Duodenal mucosa (tissue), 2 donors: Measurements from ENCODE around the gene ZSCAN30.

ENCODE experiments used
- H3K27ac ChIP-seq: one replicate; pipeline ENCODE4 v1.7.0; 2013; ENCODE audit warnings: low read depth, low read length
- H3K27me3 ChIP-seq, 2 donors: one replicate each; pipeline ENCODE4 v1.7.0; 2013; ENCODE audit warnings: low read length in 2 of 2, control low read depth in 1 of 2; ENCODE audit not compliant: insufficient read depth in 2 of 2, control insufficient read depth in 1 of 2
- H3K36me3 ChIP-seq, 2 donors: one replicate each; pipeline ENCODE4 v1.7.0; 2013; ENCODE audit warnings: low read length in 2 of 2, control low read depth in 1 of 2; ENCODE audit not compliant: insufficient read depth in 2 of 2, control insufficient read depth in 1 of 2
- H3K4me1 ChIP-seq, 2 donors: one replicate each; pipeline ENCODE4 v1.7.0; 2013; ENCODE audit warnings: low read length in 2 of 2, control low read depth in 1 of 2; ENCODE audit not compliant: insufficient read depth in 2 of 2, control insufficient read depth in 1 of 2
- H3K4me3 ChIP-seq, 2 donors: one replicate each; pipeline ENCODE4 v1.7.0; 2013; ENCODE audit warnings: low read length in 2 of 2, low read depth in 1 of 2
- H3K9ac ChIP-seq, 2 donors: one replicate each; pipeline ENCODE4 v1.7.0; 2013; ENCODE audit warnings: low read length in 2 of 2, low read depth in 1 of 2
- H3K9me3 ChIP-seq, 2 donors: one replicate each; pipeline ENCODE4 v1.7.0; 2013; ENCODE audit warnings: low read length in 2 of 2, control low read depth in 1 of 2; ENCODE audit not compliant: control insufficient read depth in 1 of 2

ZSCAN30 gene

DNA sequence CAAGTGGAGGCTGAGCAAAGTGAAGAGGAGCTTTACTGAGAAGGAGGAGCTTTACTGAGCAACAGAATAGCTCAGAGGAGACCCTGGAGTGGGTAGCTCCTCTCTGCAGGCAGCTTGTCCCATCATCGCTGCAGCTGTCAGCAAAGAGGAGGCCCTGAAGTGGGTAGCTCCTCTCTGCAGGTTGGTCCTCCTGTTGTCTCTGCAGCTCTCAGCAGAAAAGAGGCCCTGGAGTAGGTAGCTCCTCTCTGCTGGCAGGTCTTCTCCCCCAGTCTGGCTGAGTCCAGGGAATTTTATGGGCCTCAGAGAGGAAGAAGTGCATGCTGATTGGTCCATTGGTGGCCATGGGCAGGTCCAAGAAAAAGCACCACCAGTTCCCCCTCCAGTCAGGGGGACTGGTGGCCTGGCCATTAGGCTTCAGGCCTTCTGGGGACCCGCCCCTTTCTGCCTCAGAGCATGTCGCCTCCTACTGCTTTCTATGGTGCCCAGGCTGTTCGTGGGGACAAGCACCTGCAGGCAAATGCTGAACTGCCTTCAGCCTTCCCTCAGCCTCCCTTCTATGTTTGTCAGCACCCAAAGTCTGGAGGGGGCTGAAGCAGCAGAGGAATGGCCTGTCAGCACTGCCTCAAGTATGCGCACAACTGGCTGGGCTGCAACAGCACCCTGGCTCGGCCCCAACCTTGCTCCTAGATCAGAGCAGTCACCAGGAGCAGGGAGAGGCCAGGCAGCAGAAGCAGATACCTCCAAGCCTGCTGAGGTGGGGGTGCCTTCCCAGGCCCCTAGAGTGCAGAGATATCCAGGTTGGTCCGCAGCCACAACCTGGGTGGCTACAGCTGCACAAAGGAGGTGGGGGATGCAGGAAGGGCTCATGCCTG is 5.9 kb downstream of the ZSCAN30 start:
- no peaks in the 10 kb centered on the region for H3K27me3 ChIP-seq
- no peak overlapping the region for H3K27ac ChIP-seq
- H3K9ac ChIP-seq = no peak overlapping the region
- peaks cover 1 to 2% of the 10 kb centered on the region in 2 donors for H3K4me1 ChIP-seq
- H3K36me3 ChIP-seq = peaks cover 0 to 7% of the 10 kb centered on the region in 2 donors
- no peak overlapping the region for H3K4me3 ChIP-seq
- H3K9me3 ChIP-seq = peaks cover 2 to 4% of the 10 kb centered on the region in 2 donors

DNA sequence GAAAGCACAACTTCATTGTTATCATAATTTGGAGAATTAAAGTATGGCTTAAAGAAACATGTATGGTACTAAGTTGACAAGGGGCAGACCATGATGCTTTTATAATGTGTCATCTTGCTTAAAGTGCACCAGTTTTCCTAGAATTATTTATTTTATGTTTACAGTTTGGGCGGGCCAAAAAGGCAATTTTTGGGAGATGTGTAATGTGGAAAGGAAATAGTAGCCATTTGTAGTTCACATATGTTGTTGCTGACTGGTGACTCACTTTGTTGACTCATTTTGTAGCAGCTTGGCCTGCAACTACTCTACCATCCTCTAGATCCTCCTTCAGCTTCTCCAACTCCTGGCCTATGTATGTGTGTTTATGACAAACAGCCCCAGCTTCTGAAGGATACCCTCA is 7.7 kb downstream of the ZSCAN30 start:
- Histone ChIP-seq H3K9me3 (peaks cover 5 to 9% of the 10 kb centered on the region in 2 donors), H3K36me3 (peaks cover 0 to 7% of the 10 kb centered on the region in 2 donors), H3K4me1 (no peaks in the 10 kb centered on the region), H3K27ac (no peak overlapping the region), H3K4me3 (no peak overlapping the region), H3K9ac (no peak overlapping the region), H3K27me3 (no peaks in the 10 kb centered on the region)

DNA sequence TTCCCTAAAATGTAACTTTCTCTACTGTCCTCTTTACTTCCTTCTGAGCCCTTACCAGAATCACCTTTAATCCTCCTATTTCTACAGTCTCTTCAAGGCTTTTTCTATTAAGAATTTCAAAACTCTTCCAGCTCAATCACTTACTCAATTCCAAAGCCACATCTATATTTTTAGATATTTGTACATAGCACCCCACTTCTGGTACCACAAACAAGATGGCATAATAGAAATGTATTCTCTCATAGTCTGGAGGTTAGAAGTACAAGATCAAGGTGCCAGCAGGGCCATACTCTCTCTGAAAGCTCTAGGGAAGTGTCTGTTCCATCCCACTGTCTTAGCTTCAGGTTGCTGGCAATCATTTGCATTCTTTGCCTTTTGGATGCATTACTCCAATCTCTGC is 11.1 kb downstream of the ZSCAN30 start:
- H3K4me1 ChIP-seq = no peaks in the 10 kb centered on the region
- no peak overlapping the region for H3K27ac ChIP-seq
- H3K9ac ChIP-seq = no peak overlapping the region
- H3K36me3 ChIP-seq = peaks cover 0 to 7% of the 10 kb centered on the region in 2 donors
- H3K9me3 ChIP-seq = peaks cover 3 to 8% of the 10 kb centered on the region in 2 donors
- H3K27me3 ChIP-seq = no peaks in the 10 kb centered on the region
- H3K4me3 ChIP-seq = no peak overlapping the region

DNA sequence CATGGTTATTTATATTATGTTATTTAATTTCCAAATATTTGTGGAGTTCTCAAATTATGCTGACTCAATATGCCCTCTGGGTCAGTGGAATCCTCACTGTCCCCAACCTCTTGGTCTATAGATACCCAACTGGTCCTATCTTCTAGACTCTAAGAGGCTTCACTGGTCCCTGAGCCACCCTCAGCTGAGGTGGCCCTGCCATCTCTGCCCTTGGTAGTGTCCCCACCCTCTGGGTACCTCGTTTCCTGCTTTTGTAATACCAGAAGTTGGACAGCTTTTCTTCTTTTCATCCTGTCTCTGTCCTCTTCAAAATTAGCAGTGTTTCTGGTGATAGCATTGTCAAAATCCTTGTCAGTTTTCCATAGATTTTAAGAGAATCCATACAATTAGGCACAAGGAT is 11.9 kb downstream of the ZSCAN30 start:
- Histone ChIP-seq H3K4me1 (no peaks in the 10 kb centered on the region), H3K36me3 (peaks cover 0 to under 1% of the 10 kb centered on the region in 2 donors), H3K9me3 (peaks cover 3 to 5% of the 10 kb centered on the region in 2 donors)

DNA sequence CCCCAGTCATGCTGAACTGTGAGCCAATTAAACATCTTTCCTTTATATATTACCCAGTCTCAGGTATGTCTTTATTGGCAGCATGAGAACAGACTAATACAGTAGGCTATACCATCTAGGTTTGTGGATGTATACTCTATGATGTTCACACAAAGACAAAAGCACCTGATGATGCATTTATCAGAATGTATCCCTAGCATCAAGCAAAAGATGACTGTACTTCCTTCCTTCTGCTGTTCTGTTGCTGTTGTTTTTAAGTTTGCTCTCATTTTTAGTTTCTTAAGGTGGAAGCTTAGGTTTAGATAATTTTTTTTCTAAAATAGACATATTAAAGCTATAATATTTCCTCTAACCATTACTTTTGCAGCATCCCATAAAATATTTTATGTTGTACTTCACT is 12.4 kb downstream of the ZSCAN30 start:
- H3K4me1 ChIP-seq = no peaks in the 10 kb centered on the region
- no peaks in the 10 kb centered on the region for H3K27me3 ChIP-seq
- no peaks in the 10 kb centered on the region for H3K36me3 ChIP-seq
- no peak overlapping the region for H3K27ac ChIP-seq
- no peak overlapping the region for H3K9ac ChIP-seq
- no peak overlapping the region for H3K4me3 ChIP-seq
- H3K9me3 ChIP-seq = peaks cover 3 to 5% of the 10 kb centered on the region in 2 donors

More for the DNA sequence above, 11.9 kb downstream of the ZSCAN30 start:
- no peak overlapping the region for H3K27ac ChIP-seq
- no peak overlapping the region for H3K9ac ChIP-seq
- H3K27me3 ChIP-seq = no peaks in the 10 kb centered on the region
- no peak overlapping the region for H3K4me3 ChIP-seq

DNA sequence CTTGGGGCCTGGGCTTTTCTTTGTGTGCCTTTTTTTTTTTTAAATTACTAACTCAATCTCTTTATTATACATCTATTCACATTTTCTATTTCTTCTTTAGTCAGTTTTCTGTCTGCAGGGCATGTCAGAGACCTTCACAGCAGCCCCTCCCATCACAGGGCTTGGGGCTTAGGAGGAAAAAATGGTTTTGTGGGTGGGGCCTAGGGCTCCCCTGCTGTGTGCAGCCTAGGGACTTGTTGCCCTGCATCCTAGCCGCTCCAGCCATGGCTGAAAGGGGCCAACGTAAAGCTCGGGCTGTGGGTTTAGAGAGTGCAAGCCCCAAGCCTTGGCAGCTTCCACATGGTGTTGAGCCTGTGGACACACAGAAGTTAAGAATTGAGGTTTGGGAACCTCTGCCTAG is 13.8 kb downstream of the ZSCAN30 start:
- Histone ChIP-seq H3K9ac (no peak overlapping the region), H3K4me1 (no peaks in the 10 kb centered on the region), H3K4me3 (no peak overlapping the region), H3K36me3 (no peaks in the 10 kb centered on the region), H3K27me3 (no peaks in the 10 kb centered on the region), H3K27ac (no peak overlapping the region), H3K9me3 (peaks cover 3 to 5% of the 10 kb centered on the region in 2 donors)

DNA sequence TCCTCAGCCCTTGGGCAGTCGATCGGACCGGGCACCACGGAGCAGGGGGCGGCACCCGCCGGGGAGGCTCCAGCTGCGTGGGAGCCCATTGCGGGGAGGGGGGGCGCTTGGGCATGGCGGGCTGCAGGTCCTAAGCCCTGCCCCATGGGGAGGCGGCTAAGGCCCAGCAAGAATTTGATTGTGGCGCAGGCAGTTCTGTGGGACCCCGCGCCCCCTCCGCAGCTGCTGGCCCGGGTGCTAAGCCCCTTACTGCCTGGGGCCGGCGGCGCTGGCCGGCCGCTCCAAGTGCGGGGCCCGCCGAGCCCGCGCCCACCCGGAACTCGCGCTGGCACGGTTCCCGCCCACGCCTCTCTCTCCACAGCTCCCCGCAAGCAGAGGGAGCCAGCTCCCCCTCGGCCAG is 18.4 kb downstream of the ZSCAN30 start:
- H3K4me1 ChIP-seq = peaks cover 0 to 5% of the 10 kb centered on the region in 2 donors
- no peak overlapping the region for H3K27ac ChIP-seq
- H3K9me3 ChIP-seq = no peaks in the 10 kb centered on the region
- no peaks in the 10 kb centered on the region for H3K36me3 ChIP-seq
- no peak overlapping the region for H3K4me3 ChIP-seq
- no peaks in the 10 kb centered on the region for H3K27me3 ChIP-seq
- H3K9ac ChIP-seq = no peak overlapping the region

DNA sequence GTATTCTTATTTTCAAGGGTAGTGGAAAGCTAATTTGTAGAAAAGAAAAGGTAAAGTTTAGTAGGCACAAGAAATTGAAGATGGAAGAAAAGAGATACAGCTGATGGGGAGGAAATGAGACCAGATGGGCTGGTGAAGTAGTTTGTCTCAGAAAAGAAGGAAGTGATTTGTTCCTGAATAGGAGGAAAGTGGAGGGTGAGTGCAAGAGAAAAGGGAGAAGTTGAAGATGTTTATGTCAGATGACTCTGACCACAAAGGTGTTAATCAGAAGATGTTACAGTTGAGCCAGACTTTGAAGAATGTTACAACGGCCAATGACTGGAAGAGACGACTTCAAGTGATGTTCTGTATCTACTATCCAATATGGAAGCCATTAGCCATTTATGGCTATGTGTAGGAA is 21.2 kb downstream of the ZSCAN30 start:
- Histone ChIP-seq H3K27me3 (no peaks in the 10 kb centered on the region), H3K4me3 (no peak overlapping the region), H3K4me1 (peaks cover 0 to 5% of the 10 kb centered on the region in 2 donors), H3K27ac (no peak overlapping the region), H3K36me3 (no peaks in the 10 kb centered on the region), H3K9me3 (no peaks in the 10 kb centered on the region), H3K9ac (no peak overlapping the region)

DNA sequence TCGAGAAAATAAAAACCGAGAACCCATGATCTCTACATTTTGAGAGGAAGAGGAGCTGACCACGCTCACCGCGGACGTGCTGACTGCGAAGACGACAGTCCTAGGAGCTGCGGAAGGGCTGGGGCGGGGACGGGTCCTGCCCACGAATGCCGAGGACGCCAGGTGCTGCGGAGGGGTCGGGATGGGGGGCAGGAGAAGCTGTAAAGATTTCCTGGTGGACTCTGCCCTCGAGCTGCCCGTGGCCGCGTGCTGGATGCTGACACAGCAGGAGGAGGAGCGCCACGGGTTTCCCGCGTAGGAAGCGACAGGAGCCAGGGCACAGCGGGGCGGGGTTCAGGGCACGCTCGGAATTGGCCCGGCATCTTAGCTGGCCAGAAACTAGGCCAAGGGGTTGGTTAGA is 22.2 kb downstream of the ZSCAN30 start:
- Histone ChIP-seq H3K9ac (no peak overlapping the region), H3K9me3 (no peaks in the 10 kb centered on the region), H3K36me3 (no peaks in the 10 kb centered on the region), H3K27ac (no peak overlapping the region), H3K4me1 (peaks cover 0 to 5% of the 10 kb centered on the region in 2 donors), H3K4me3 (peak overlapping the region; percentile 67 to 72), H3K27me3 (no peaks in the 10 kb centered on the region)

DNA sequence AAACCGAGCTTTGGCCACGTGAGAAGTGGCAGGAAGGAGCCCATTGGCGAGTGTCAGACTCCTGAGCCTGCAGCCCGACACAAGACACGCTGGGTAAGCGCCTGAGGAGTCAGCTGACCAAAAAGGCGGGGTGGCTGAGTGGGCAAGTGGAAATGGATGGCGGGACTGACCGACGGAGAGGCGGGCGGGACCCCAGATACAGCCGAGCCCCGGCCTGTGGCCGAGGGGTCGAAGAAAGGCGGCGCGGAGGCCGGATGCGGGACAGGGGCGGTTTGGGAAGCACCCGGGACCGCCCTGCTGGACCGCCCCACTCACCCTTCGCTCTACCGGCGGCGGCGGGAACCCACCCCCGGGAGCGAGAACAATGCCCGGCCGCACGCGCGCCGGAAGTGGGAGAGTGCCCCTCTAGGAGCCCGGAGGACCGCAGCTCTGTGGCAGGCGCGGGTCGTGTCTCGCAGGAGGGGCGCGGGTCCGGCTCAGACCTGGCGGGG is 22.8 kb downstream of the ZSCAN30 start:
- H3K36me3 ChIP-seq = peaks cover 0 to 5% of the 10 kb centered on the region in 2 donors
- H3K27me3 ChIP-seq = no peaks in the 10 kb centered on the region
- no peaks in the 10 kb centered on the region for H3K9me3 ChIP-seq
- peaks cover 0 to 5% of the 10 kb centered on the region in 2 donors for H3K4me1 ChIP-seq
- peak overlapping the region; percentile 67 to 72 for H3K4me3 ChIP-seq
- peak overlapping the region; percentile 65 for H3K27ac ChIP-seq
- H3K9ac ChIP-seq = peak overlapping the region; percentile 47 to 64
